Activated T-cell treated with anti-CD3 and anti-CD28 coated beads, Interleukin-2, amount 50 U/mL, for 48 hours (primary cell): ENCODE measurements around the gene ZNF710.
"Not testable (repeated sequence)": the region's sequence is repeated elsewhere in the genome, so short reads cannot be mapped to it uniquely, and the experiment has no call there.

Experiments used
- DNase-seq, 2 experiments: peaks; one replicate each; pipeline ENCODE4 v3.0.0-alpha.2; 2020

Gene ZNF710

GRCh38 chr15:90062973-90063769, 62.0 kb downstream of the ZNF710 start:
- DNase-seq, result no peak

DNA sequence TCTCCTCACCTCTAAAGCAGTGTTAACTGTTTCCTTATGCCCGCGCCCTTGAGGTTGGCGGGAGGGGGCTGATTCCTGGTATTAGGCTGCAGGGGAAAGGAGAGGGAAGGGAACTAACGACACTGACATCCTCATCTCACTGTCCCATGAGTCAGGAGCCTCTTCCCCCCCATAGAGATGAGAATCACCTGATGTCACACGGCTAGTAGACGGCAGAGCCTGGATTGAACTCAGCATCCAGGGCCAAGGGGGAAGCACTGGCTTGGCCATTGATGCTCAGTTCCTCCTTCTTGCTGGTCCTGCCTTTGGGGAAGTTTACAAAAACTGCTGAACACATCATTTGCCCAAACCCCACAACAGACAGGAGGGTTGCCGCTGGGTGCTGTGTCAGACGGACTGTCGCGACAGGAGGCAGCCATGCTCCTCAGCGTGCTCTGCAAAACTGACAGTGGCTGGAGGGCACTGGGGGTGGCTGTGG, 62.7 kb downstream of the ZNF710 start:
- DNase-seq, result no peak

DNA sequence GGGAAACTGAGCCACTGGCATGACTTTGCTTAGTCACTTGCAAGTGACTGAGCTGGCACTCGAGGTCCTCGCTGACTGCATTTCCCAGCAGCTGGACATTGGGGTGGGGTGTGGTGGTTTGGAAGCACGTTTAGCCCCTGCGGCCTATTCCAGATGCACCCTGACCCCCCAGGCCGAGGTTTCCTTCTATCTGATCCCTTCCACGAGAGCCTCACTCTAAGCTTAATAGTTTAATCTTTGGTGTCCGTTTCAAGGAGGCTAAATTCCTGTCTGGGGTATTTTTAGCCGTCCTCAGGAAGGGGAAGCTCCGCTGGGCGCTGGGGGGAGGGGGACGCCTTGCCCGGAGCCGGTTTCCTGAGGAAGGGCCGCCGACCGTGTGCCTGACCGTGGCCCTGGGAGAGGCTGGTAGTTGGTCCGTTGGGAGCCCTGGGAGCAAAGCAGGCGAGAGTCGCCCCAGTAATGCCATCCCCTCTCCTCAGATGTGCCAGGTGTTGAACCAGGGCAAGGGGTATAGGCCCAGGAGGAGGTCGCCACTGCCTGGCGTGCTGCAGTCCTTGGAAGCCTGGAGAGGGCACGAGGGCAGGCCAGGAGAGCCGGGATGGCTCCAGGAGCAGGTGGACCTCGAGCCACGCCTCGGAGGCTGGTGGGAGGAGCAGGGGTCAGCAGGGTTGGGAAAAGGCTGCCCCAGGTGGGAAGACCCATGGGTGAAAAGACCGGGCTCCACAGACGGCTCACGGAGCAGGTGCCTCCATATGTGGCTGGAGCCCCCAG, 64.0 kb downstream of the ZNF710 start:
- no peak for DNase-seq

GRCh38 chr15:90065682-90066049, 64.5 kb downstream of the ZNF710 start:
- DNase-seq, result no peak

DNA sequence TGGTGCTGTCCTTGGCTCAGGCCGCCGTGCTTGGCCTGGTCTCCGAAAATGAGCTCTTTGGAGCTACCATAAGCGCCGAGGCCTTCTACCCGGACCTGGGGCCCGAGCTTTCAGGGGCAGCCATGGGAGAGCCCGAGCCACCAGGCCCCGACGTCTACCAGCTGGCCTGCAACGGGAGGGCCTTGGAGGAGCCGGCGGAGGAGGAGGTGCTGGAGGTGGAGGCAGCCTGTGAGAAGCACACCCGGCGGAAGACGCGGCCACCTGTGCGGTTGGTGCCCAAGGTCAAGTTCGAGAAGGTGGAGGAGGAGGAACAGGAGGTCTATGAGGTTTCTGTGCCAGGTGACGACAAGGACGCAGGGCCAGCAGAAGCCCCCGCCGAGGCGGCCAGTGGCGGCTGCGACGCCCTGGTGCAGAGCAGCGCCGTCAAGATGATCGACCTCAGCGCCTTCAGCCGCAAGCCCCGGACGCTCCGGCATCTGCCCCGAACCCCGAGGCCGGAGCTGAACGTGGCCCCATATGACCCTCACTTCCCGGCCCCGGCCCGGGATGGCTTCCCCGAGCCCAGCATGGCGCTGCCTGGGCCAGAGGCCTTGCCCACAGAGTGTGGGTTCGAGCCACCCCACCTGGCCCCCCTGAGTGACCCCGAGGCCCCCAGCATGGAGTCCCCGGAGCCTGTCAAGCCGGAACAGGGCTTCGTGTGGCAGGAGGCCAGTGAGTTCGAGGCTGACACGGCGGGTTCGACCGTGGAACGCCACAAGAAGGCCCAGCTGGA, 66.2 kb downstream of the ZNF710 start:
- no peak for DNase-seq

- DNase-seq, result no peak
Observed at GRCh38 chr15:90067953-90068606, 67.0 kb downstream of the ZNF710 start.

- DNase-seq, result not testable (repeated sequence)
Observed at GRCh38 chr15:90070623-90071022, 69.5 kb downstream of the ZNF710 start.

DNA sequence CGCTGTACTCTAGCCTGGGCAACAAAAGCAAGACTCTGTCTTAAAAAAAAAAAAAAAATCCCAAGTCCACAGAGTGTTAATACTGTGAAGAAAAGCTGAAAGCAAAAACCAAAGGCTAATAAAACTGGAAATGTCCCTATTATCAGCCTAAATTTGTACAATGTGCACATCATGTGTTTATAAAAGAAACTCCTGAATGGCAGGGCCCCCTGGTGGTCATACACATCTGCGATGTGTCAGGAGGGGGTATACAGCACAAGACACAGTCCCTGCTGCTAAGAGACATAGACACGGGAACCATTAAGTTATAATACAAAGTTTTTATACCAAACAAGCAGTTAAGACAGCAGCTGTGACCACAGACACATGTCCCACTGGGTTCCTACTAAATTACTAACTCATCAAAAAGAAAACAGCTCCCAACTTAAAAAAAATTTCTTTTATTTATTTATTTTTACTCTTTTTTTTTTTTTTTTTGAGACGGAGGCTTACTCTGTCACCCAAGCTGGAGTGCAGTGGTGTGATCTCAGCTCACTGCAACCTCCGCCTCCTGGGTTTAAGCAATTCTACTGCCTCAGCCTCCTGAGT, 70.2 kb downstream of the ZNF710 start:
- DNase-seq, result peak; percentile 80 to 82

- DNase-seq, result no peak
Observed at GRCh38 chr15:90072978-90073640, 72.0 kb downstream of the ZNF710 start.

- DNase-seq, result no peak
Observed at GRCh38 chr15:90074023-90074422, 72.9 kb downstream of the ZNF710 start.

GRCh38 chr15:90074916-90075315, 73.8 kb downstream of the ZNF710 start:
- no peak for DNase-seq

GRCh38 chr15:90075420-90076289, 74.5 kb downstream of the ZNF710 start:
- DNase-seq, result peak; percentile 50 to 64

- DNase-seq, result no peak
Observed at GRCh38 chr15:90076716-90077115, 75.6 kb downstream of the ZNF710 start.

DNA sequence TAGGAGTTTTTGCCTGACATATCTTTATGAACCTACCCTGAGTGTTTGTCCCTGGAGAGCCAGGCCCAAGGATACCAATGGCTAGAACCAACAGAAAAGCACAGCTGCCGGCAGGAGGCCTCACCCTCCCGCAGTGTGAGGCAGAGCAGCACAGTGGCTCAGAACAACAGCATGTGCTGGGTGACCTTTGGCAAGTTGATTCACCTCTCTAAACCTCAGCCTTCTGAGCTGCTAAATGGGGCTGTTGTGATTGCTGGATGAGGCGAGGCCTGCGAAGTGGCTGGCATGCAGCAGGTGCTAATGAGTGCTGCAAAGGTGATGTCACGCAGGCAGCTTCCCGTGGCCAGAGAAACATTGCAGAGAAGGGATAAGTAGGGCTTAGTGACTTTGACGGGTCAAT, 77.8 kb downstream of the ZNF710 start:
- no peak for DNase-seq

- no peak for DNase-seq
Observed at GRCh38 chr15:90079619-90080457, 78.7 kb downstream of the ZNF710 start.

GRCh38 chr15:90080458-90080755, 79.3 kb downstream of the ZNF710 start:
- no peak for DNase-seq

GRCh38 chr15:90080818-90081393, 79.8 kb downstream of the ZNF710 start:
- DNase-seq, result no peak

DNA sequence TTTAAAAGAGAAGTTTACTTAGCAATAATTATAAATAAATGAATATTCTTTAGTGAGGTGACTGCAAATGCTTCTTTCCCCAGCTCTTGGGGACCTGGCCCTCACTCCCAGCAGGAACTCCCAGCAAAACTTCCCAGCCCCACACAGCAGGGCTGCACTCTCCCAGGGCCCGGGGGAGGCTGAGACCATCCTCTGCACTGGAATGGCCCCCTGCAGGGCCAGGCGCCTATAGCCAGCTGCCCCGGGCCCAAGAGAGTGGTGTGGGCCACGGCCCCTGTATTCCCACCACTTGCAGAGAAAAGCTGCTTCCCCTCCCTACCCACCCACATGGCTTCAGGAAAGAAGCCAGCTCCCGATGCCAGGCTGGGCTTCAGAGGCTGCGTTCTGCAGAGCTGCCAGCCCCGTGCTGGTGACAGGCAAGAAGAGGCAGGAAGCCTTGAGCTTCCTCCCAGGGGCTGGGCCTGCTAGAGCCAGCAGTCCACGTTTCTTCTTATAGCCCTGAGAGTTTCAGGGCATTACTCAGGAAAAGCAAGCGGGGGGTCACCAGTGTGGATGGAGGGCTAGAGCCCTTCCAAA, 81.1 kb downstream of the ZNF710 start:
- no peak for DNase-seq

GRCh38 chr15:90083419-90083818, 82.3 kb downstream of the ZNF710 start:
- no peak for DNase-seq
